Stimulated activated CD4-positive, alpha-beta T cell treated with anti-CD3 and anti-CD28 coated beads, TNF-alpha, amount 100 ng/mL, for 4 hours (primary cell): ENCODE results near the gene METTL3.
A peak's percentile ranks its signal among the peaks of the same experiment; 100 is the strongest.

Source experiments
- DNase-seq, 3 experiments: peaks; one replicate each; pipeline ENCODE4 v3.0.0-alpha.2; 2020; ENCODE audit warnings: low read depth in 3 of 3

METTL3 gene

DNA sequence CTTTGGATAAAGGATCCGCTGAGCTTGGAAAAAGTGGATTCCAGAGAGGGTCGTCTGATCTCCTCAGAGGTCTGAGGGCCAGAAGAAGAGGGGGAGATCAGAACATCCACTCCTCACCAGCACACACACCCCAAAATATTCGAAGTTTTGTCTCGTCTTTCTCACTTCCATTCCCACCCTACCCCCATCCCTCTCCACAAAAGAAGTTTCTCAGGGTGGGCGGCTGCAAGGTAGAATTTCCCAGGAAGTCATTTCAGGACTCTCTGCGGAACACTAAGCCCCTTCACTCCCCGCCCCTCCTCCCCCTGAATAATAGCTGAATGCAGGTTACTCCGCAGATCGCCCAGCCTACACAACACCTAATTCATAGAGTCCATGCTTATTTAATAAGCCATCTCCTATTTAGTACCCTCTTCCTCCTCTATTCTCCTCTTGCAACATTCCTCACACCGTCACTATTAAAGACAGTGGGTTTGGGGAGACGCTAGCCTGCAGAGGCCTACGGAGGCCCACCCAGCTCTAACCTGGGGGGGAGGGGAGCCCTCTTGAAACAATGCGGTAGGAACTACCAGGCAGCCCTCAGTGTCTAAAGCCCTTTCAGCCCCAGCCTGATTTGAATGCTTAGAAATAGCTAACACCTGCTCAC is 15.7 kb upstream of the METTL3 start:
- no peak for DNase-seq

DNA sequence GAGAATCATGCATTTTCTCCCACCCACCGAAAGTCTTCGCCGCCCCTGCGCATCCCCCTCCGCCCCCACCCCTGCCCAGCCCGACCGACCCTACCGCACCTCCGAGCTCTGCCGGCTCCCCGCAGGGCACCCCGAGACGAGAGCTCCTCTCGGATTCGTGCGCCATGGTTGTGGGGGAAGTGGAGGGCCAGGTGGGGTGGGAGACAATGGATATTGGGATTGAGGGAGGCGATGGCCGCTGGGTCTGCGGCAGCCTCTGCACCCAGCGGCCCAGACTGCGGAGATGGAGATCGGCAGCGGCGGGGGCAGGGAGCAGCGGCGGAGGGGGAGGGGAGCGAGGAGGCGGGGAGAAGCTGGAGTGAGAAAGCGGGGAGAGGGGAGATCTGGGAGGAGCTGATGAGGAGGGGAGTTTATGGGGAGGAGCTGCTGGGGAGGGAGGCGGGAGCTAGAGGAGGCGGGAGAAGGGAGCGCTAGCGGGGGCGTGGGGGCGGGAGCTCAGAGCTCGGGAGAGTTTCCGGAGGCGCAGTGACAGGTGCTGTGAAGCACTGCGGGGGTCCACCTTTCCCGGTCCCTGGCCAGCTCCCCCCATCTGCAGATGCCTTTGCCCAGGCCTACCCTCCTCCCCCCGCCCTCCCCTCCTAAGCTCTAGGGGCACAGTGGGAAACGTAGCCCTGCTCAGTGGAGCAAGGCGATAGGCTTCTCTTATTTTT is 15.0 kb upstream of the METTL3 start, which contains the start of gene SALL2:
TSS of gene SALL2 (minus strand) at position 385 of the 710 bp plus-strand sequence. CDS start at position 166, 219 bp downstream.
- peak; percentile 41 to 55 (median 44) for DNase-seq

DNA sequence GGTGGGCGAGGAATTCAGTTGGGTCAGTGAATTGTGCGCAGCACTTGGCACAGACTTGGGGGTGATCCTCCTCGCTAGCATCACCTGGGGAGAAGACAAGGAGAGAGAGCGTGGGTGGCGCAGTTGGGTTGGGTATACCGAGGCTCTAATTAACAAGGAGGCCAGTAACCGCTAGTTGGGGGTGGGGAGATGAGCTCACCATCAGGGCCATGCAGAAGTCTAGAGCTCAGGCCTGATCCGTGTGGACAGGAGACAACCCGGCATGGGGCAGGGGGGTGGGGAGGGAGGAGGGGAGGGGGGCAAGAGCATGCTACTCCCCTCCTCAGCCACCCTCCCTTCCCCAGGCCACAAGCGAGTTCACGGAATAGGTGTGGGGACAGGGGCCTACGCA is 14.4 kb upstream of the METTL3 start:
- DNase-seq = no peak

DNA sequence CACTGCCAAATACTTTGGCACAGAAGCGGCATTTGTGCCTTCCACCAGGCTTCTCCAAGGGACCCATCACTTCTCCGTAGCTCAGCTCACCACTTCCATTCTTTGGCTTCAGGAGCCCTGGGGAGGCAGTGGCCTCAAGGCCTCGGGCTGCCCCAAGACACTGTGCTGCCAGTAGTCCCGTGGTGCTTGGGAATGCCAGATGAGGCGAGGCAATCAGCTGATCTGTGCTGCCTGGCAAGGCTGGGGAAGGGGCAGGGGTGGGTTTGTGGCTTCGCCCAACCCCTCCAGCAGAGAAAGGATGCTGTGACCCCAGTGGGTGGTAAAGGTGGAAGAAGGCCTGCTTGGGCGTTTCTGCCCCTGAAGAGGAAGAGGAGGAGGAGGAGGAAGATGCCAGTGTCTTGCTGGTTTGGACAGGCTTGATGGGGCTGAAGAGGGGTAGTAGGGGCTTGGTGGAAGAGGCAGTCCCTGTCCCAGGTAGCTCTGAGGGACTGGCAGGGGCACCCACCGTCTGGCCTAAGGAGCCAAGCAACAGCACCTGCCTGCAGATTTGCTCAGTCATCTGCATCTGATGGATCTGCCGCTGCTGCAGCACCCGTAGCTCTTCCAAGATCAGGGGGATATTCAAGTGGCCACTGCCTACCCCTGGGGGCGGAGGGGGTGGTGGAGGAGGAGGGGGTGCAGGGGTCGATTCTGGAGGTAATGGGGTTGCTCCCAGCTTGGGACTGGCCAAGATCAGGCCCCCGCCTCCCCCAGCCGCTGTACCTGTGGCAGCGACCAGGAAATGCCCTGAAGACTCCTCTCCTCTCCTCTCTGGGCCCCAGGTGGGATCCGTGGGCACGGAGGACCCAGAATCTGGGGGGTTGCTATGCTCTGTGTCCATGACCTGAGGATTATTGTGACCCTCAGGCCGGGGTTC is 13.7 kb upstream of the METTL3 start:
- DNase-seq = no peak

DNA sequence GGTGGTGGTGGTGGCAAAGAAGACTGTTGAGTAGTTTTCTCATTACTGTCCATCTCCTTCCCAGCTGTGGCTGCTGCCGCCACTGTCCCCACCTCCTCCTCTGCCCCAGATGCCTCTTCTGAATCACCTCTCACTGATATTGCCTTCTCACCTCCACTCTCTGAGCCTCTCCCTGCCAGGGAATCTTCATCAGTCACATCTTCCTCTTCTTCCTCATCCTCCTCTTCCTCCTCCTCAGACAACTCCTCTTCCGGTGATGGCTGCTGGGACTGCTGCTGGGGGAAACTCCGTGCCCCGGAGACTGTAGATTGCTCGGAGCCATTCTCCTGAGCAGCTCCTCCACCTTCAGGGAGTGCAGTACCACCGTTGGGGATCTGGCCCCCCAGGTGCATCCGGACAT is 12.1 kb upstream of the METTL3 start:
- DNase-seq = no peak

DNA sequence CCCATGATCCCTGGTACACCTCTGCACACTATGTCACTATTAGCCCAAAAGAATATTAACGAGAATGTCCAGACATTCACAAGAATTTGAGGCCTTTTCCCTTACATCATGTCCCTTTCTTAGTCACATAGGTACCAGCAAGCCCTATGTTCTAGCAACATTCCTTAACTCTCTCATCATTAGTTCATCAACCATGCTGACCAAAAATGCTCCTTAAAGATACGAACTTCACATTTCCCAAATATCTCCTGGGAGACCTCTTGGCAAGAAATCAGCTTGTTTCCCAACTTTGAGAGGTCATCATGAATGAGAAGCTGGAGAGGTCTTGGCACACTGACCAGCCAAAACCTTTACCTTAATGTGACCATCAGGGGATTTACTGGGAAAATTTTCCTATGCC is 10.4 kb upstream of the METTL3 start:
- no peak for DNase-seq

DNA sequence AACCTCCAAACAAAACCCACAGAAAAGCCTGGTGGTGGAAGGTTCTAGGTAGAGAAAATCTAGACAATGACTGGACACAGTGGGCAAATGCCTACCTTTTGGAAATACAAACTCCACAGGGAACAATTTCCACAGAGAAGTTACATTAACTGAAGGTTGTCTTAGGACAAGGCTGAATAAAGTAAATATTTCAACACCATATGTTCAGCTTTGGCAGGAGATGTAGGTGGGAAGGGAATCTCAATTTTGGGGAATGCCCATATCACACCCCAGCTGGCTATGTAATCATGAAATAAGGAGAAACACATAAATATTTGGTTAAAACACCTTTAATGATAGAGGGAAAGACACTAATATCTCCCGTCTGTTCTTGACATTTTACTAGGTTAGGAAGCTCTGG is 9.6 kb upstream of the METTL3 start:
- DNase-seq = no peak

DNA sequence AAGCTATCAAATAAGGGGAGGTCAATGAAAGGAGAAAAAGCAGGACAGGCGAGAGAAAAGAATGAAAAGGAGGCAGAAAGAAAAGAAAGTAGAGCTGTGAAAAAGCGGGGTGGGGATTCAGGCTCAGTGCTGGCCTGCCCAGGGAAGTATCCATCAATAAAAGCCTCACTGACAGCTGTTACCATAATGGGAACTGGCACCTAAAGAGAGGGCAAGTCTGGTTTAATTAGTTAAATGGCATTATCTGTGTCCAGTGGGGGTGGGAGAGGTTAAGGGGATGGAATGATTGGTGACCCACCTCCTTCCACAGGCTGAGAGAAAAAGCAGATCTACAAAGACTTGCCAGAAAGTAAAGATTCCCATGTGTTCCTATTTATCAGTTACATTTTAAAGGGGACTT is 7.6 kb upstream of the METTL3 start:
- no peak for DNase-seq

DNA sequence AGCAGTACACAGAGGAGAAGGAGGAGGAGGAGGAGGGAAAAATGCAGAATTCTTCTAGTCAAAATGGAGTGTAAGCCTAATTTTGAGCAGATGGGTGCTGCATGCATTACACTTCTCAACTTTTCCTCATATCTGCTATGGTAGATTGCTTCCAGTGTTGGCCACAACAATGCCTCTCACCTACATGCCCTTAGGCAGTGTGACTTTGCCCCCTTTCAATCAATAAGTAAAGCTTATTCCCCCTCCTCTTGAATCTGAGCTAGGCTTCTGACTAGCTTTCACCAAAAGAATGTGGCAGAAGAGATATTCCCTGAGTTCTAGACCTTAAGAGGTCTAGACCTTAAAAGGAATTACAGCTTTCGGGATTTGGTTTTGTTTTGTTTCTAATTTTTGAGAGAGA is 3.2 kb upstream of the METTL3 start:
- DNase-seq = no peak

DNA sequence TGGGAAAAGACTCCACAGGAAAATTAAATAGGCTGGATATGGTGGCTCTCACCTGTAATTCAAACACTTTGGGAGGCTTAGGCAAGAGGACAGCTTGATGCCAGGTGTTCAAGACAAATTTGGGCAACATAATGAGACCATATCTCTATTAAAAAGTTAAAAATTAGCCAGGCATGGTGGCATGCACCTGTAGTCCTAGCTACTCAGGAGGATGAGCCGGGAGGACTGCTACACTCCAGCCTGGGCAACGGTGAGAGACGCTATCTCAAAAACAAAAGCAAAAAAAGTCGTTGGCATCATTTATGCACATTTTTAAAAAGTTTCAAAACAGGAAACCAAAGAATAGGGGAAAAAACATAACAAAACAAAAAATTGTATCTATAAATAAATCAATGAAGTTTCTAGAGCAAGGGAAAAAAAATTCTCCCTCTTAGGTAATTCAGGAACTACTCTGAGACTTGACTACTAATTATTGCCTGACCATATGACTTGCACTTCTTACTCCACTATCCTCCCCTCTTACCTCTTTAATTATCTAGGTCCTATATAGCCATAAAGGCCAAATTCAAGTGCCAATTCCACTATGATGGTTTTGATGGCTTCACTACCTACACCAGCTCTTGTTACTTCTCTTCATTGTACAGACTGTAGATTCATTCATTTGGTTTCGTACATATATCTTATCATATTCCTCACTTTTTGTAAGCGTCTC is 1.6 kb downstream of the METTL3 start:
- no peak for DNase-seq

DNA sequence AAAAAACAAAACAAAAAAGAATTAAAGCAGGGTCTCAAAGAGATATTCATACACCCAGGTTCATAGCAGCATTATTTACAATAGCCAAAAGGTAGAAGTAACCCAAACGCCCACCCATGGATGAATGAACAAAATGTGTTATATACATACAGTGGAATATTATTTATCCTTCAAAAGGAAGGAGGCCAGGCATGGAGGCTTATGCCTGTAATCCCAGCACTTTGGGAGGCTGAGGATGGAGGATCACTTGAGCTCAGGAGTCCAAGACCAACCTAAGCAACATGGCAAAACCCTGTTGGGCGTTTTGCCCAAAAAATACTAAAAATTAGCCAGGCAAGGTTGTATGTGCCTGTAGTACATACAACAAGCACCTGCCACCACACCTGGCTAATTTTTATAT is 4.6 kb downstream of the METTL3 start:
- DNase-seq = no peak

DNA sequence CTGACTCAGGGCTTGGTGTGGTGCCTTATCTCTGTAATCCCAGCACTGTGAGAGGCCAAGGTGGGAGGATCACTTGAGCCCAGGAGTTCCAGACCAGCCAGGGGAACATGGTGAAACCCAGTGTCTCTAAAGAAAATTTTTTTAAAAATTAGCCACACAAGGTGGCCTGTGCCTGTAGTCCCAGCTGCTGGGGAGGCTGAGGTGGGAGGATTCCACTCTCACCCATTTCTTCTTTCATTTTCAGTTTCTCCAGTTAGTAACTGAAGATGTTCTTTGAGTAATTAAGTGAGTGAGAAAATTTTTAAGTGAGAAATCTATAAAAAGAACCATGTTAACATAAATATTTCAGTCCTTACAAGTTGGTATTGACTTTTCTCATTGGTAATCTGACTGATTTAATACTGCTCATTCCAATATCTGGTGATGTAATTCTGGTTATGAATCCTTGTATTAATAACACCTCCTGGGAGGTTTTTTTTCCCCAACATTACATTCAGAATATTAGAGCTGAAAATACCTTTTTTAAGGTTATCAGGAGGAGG is 6.1 kb downstream of the METTL3 start:
- no peak for DNase-seq

DNA sequence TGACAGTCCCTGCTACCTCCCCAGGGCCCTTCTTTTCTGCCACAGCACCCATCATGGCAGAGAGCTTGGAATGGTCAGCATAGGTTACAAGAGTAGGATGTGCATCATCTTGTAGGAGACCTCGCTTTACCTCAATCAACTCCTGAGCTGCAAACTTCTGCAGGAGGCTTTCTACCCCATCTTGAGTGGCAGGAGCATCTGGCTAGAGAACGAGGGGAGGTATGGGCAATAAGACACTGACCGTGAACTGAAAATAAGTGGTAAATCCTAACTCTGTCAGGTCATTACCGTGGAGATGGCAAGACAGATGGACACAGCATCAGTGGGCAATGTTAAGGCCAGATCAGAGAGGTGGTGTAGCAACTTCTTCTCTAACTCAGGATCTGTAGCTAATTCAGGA is 7.8 kb downstream of the METTL3 start:
- DNase-seq = no peak

DNA sequence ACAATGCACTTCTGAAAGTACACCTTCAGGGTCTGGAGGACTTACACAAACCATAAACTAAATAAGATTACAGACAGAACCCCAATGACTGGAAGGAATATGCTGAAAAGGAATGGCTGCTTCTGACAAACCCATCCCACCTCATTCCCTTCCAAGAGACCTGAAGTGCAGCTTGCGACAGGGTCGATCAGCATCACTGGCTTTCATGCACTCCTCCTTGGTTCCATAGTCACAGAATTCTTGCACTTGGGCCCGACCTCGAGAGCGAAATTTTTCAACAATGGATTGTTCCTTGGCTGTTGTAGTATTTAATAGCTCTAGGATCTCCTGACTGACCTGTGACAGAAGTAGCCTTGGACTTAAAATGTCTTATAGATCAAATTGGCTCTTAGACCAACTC is 9.6 kb downstream of the METTL3 start:
- no peak for DNase-seq

DNA sequence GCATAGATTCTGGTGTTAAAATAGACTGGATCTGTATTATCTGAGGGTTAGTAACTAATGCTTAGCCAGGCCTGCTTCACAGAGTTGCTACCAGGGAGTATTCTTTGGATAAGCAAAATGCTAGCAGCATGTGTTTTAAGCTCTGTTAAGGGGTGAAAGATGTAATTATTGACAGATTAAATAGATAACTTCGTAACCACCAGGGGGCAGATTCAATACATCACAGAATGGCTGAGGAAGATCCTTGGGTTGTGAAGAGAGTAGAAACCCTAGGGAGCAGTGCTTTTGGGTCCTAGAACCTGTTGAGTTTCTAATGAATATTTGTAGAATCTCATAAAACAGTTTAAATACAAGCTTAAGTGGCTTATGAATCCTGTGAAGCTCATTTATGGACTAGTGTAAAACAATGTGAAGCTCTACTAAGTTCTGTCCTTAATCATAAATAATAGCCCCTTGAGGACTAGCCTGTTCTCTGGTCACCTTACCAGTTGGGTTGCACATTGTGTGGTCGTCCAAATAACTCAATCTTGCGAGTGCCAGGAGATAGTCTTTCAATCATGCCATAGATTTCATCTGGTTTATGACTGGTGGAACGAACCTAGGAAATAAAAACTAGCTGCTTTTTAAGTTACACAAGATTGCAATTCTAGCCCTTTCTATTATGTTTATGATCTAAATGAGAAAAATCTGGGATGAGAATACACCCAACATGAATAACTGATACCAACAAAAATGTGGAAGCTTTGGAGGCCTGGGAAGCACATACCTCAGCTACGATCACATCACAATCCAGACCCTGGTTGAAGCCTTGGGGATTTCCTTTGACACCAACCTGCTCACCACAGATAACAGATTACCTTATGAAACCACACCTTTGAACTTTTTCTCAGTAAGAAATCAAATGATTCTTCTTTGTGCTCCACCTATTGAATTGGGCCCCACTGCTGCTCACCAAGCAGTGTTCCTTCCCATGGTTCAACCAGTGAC is 12.3 kb downstream of the METTL3 start:
- DNase-seq = no peak

DNA sequence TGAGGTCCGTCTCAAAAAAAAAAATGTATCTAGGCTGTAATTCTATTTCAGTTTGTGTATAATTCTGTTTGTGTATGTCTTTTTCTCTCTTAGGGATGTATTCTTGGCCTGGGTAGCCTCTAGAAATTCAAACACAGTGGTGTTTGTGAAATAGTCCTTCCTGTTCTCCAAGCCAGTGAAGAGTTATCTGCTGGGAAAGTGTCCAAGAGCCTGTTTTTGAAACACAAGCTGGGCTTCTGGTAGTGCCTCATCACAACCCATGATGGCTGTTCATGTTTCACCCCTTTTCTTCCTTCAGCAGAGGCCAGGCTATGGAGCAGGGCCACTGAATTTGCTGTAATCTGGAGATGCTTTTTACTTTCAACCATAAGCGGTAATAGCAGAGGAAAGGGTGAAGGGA is 14.7 kb downstream of the METTL3 start:
- DNase-seq = no peak

DNA sequence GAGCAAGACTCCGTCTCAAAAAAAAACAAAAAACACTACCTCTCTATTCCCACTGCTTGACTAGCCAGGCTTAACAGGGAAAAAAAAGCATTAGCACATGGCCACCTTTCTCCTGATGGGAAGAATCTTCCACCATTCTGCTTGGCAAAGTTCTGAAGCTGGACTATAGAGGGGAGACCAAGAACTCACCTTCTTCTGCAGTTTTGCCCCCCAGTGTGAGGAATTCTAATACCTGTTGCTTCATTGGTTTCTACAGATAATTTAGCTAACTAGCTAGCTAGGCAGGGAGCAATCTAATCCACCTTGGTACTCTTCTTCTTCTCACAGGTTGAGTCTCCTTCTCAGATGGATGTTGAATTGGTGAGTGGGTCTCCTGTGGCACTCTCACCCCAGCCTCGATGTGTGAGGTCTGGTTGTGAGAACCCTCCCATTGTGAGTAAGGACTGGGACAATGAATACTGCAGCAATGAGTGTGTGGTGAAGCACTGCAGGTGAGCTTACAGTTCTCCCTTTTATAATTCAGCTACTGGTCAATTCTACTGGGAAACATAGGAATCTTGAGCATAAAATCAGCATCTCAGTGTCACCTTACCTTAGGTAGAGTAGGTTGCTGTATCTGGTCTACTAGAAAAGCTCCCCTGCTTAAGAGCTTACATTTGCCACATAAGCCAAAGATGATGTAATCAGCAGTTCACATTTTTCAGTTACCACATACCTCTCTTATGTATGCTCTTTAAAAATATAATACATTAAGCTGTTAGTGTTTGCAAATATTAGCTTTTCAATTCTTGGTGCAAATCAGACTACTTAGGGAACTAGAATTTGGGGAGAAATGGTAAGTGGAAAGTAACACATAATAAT is 16.0 kb downstream of the METTL3 start:
- DNase-seq = no peak

DNA sequence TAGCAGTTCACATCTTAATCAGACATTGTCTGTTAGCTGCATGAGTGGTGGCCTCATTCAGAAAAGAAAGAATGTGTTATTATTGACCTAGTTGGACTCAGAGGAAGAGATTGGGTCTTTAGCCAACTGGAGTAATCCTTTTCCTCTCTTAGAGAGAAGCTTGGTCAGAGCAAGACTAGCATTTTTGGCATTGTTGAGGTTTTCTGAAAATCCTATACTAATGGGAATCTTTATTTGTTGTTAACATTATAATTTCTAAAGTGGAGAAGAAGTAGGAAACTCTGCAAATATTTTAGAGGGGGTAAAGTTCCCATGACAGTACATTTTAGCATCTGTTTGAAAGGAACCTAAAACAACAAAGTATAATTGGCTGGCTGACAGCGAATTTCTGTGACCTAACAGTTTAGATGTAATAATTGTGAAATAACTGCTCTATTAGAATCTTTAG is 24.5 kb downstream of the METTL3 start:
- no peak for DNase-seq

DNA sequence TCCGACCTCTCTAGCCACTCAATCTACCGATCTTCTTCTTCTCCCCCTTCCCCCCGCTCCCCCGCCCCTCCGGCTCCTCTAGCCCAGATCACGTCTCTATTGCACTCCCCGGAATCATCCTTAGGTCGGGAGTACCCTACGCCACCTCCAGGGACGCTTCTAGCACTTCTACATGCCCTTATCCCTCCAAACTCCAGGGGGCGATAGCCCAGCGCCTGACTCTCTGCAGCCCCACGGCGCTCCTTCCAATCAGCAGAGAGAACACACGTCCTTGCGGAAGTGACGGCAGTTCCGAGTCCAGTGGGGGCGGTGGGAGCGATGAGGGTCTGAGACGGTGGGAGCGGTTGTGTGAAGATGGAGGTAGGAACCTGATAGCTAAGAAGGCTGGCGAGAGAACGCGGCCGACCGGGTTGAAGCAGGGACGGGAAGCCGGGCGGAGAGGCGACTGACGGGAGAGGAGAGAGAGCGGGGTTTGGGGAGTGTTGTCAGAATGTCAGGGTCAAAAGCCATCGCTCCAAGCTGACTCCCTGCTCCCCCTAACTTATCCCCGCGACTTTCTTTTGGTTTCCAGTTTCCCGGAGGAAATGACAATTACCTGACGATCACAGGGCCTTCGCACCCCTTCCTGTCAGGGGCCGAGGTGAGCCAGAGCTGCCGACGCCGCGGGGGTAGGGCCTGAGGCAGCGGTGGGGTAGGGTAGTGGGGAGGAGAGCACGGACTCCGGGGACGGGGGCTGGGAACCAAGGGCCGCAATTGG is 34.0 kb downstream of the METTL3 start, which contains the start of the genes RAB2B and TOX4:
TSS of gene RAB2B (minus strand) at position 35 of the 757 bp plus-strand sequence. CDS start 87 bp downstream, outside the sequence.
TSS of gene TOX4 (plus strand) at position 271 of the 757 bp plus-strand sequence. CDS start at position 355, 84 bp downstream.
- DNase-seq = peak; percentile 69 to 92 (median 91)
